SK-N-SH treated with all-trans-retinoic acid at 6 μM for 48 hours (cell line): ENCODE measurements around the gene AIDA.

ENCODE experiments used
- BACH2 ChIP-seq: fragments of 250-450 bp; sonication (Bioruptor Pico); IDR thresholded peaks from 2 replicates; pipeline ENCODE4 v1.9.0; 2021; ENCODE audit warnings: mild to moderate bottlenecking, borderline replicate concordance
- TCF4 ChIP-seq: fragments of 250-450 bp; sonication (Bioruptor Pico); IDR thresholded peaks from 2 replicates; pipeline ENCODE4 v1.8.0; 2021; ENCODE audit warnings: mild to moderate bottlenecking, moderate library complexity, borderline replicate concordance
- ZFP30 ChIP-seq: fragments of 450-650 bp; formaldehyde crosslinking; IDR thresholded peaks from 2 replicates; pipeline ENCODE4 v1.5.0; 2022; ENCODE audit warnings: mild to moderate bottlenecking, moderate library complexity

DNA sequence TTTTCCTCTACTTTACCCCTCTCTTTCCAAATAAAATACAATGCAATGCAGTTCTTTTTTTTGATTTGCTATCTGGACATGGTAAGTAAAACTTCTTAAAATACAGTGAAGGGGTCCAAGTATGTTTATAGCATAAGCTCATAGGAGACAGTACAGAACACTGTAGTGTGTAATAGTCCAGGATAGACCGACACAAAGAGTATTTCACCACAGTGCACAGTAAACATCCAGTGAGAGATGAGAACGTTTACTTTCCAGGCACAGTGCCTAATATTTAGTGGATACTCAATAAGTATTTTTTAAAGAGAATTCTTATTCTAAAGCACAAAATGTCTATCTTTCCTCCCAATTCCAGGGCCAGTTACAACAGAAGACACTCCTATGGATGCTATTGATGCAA, 79.5 kb downstream of the AIDA start:
- TF ChIP-seq BACH2 (CRISPR knock-in tag) = no peak
- TF ChIP-seq ZFP30 (CRISPR knock-in tag) = no peak
- TF ChIP-seq TCF4 (CRISPR knock-in tag) = no peak
